Measurements from ENCODE around the gene SNCAIP.
"Not testable (repeated sequence)": the region's sequence is repeated elsewhere in the genome, so short reads cannot be mapped to it uniquely, and the experiment has no call there.

Gene SNCAIP

DNA sequence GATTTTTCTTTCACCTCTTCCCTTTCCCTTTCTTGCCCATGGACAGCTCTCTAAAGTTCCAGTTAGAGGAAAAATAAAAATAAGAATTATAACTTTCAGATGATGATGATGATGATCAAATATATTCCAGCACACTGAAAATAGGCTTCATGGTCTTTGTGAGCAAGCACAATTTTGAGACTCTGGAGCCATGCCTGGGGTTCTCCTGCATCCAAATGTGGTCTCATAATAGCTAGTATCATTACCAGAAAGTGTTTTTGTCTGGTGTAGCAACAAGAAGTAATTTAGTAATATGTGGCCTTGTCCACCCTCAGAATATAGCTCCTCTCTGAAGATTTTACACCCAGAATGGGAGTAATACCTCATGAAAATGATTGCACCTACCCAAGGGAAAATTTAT, 150.4 kb downstream of the SNCAIP start:
- DNase-seq (ENCODE audit: low read depth in 1 of 2, low spot score in 1 of 2), result no peak

GRCh38 chr5:122463221-122463620, 151.2 kb downstream of the SNCAIP start:
- DNase-seq (ENCODE audit: low read depth in 1 of 2, low spot score in 1 of 2), result no peak

- no peak for DNase-seq (ENCODE audit: low read depth in 1 of 2, low spot score in 1 of 2)
Measured at GRCh38 chr5:122464191-122464590, 152.2 kb downstream of the SNCAIP start.

GRCh38 chr5:122465031-122465577, 153.1 kb downstream of the SNCAIP start:
- DNase-seq (ENCODE audit: low read depth in 1 of 2, low spot score in 1 of 2), result no peak

DNA sequence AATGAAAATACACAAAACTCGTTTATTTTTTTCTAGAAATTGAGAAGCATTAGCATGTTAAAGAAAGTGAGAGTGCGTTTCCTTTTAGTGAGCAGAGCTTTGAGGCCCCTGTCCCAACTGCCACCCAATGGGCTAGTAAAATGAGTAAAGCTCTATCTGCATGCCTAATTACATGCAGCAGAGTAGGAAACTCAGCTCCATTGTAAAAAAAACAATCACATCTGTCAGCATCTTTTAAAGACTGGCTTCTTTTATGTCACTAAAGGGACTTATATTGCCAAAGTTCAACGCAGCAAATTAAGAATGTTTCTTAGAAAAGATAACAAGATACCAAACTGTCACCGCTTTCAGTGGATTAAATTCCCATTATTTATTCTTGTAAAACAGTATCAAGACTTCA, 154.0 kb downstream of the SNCAIP start:
- no peak for DNase-seq (ENCODE audit: low read depth in 1 of 2, low spot score in 1 of 2)

GRCh38 chr5:122468351-122469116, 156.5 kb downstream of the SNCAIP start:
- DNase-seq (ENCODE audit: low read depth in 1 of 2, low spot score in 1 of 2), result no peak

- no peak for DNase-seq (ENCODE audit: low read depth in 1 of 2, low spot score in 1 of 2)
Measured at GRCh38 chr5:122469384-122469919, 157.4 kb downstream of the SNCAIP start.

GRCh38 chr5:122470365-122470764, 158.3 kb downstream of the SNCAIP start:
- DNase-seq (ENCODE audit: low read depth in 1 of 2, low spot score in 1 of 2), result no peak

DNA sequence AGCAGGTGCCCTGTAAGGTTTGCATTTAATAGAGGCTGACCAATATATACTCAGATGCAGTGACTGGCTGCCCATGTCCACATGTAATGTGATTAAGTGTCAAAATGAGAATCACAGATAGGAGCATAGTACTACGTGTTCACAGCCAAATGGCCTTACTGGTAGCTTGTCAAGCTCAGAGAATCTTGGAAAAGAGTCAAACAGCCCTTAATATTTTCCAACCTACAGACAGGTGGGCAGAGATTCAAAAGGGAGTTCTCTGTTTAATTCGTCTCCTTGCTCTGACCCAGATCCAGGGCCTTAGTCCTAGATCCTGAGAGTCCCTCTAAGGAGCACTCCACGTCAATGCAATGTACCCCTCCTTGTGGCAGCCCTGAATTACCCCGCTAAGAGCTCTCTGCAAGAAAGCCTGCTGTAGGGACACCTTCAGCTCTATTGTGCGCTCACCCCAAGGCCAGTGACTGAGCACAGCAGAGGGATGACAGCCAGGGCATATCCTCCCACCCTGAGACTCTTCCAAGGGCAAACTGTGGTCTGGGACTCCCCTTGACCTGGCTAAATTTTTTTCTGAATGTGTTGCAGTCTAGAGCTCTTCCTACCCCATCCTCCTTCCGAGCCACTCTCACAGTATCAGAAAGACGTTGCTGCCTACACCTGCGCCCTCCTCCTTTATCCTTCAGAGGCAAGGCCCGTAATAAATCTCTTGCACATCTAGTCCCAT, 159.2 kb downstream of the SNCAIP start:
- DNase-seq (ENCODE audit: low read depth in 1 of 2, low spot score in 1 of 2), result no peak

DNA sequence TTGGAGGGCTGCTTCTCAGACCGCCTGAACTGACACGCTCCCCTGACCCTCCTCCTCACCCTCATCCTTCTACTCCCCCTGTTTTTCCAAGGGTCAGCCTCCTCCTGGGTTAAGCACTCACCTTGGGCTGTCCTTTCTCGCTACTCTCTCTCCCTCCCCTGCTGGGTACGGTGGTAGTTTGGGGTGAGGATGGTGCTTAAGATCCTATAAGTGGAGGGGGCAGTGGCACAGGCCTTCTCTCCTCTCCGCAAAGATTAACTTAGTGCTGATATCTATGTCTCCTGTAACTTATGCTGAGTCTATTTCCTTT, 159.7 kb downstream of the SNCAIP start:
- no peak for DNase-seq (ENCODE audit: low read depth in 1 of 2, low spot score in 1 of 2)

GRCh38 chr5:122473138-122473843, 161.3 kb downstream of the SNCAIP start:
- DNase-seq (ENCODE audit: low read depth in 1 of 2, low spot score in 1 of 2), result no peak

DNA sequence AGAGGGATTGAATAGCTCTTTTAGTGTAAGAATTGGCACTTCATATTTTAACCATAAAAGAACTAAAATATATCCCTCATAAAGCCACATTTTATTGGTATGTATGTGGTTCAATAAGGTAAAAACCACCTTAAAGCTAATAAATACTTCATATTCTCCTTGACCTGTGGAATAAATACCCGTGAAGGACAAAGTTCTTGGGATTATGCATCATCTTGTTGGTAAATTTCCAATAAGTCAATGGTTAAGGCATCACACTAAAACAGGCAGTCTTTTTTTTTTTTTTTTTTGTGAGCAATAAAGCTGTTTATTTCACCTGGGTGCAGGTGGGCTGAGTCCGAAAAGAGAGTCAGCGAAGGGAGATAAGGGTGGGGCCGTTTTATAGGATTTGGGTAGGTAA, 161.9 kb downstream of the SNCAIP start:
- DNase-seq (ENCODE audit: low read depth in 1 of 2, low spot score in 1 of 2), result no peak

- no peak for DNase-seq (ENCODE audit: low read depth in 1 of 2, low spot score in 1 of 2)
Measured at GRCh38 chr5:122478741-122479442, 166.9 kb downstream of the SNCAIP start.

- no peak for DNase-seq (ENCODE audit: low read depth in 1 of 2, low spot score in 1 of 2)
Measured at GRCh38 chr5:122480146-122480545, 168.1 kb downstream of the SNCAIP start.

GRCh38 chr5:122484103-122484502, 172.1 kb downstream of the SNCAIP start:
- DNase-seq (ENCODE audit: low read depth in 1 of 2, low spot score in 1 of 2), result no peak

- DNase-seq (ENCODE audit: low read depth in 1 of 2, low spot score in 1 of 2), result no peak
Measured at GRCh38 chr5:122485226-122485625, 173.2 kb downstream of the SNCAIP start.

- not testable (repeated sequence) for DNase-seq (ENCODE audit: low read depth in 1 of 2, low spot score in 1 of 2)
Measured at GRCh38 chr5:122486616-122487015, 174.6 kb downstream of the SNCAIP start.

GRCh38 chr5:122490718-122491117, 178.7 kb downstream of the SNCAIP start:
- no peak for DNase-seq (ENCODE audit: low read depth in 1 of 2, low spot score in 1 of 2)

DNA sequence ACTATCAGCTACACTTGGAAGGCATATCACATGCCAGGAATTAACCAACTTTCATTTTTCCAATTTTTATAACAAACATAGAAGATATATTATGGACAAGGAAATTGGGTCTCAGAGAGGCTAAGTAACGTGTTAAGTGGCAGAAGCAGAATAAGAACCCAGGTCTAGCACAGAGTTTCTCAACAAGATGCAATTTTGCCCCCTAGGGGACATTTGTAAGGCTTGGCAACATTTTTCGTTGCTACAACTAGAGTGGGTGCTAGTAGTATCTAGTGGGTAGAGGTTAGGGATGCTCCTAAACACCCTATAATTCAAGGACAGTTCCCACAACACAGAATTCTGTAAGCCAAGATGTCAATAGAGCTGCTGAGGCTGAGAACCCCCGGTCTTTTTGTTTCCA, 180.6 kb downstream of the SNCAIP start:
- no peak for DNase-seq (ENCODE audit: low read depth in 1 of 2, low spot score in 1 of 2)

- DNase-seq (ENCODE audit: low read depth in 1 of 2, low spot score in 1 of 2), result no peak
Measured at GRCh38 chr5:122493091-122494021, 181.3 kb downstream of the SNCAIP start.

Data from activated CD4-positive, alpha-beta T cell treated with anti-CD3 and anti-CD28 coated beads, Interleukin-2, amount 50 U/mL, for 24 hours (primary cell).